ENCODE results near the gene VTN. TPM values are rescaled to one million over a fixed set of nuclear protein-coding genes. Genes with fewer than 3 reads are reported as not detected.

VTN gene
- total and polyA plus RNA-seq, 2 donors (not counting 3 experiments of a cell fraction or from before 2014, with no cell fraction given), result 1.1 TPM; not detected in 1

DNA sequence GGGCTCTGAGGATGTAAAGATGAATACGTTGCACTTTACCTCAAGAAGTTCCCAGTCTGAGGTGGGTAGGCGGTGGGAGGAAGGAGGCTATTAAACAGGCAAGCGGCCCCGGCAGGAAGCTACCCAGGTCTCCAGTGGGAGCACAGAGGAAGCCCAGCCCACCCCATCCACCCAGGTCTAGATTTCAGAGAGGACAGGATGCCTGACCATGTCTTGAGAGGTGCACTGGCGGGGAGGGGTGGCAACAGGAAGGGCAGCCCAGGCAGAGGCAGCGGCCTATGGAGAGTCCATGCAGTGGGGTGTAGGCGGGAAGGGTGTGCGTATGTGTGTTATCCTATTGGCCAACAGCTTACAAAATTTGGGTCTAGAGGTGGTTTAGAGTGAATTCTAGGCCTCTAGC lies 15.3 kb upstream of the VTN start:
- Histone ChIP-seq H3K9me1 (replicated peaks; ENCODE audit: control insufficient read depth, extremely low read depth, insufficient read depth, low read length) (no peaks in the 10 kb centered on the region), H3K9ac (replicated peaks; ENCODE audit: extremely low read depth, insufficient read depth, low read length) (no peak overlapping the region), H4K20me1 (replicated peaks; ENCODE audit: control insufficient read depth, extremely low read depth, insufficient read depth, low read length) (no peaks in the 10 kb centered on the region), H2AFZ (ENCODE audit: low read depth, low read length) (no peak overlapping the region), H3K9me3 (replicated peaks; ENCODE audit: control insufficient read depth, insufficient read depth, low read length) (no peaks in the 10 kb centered on the region), H3K27me3 (ENCODE audit: control insufficient read depth in 2 of 2, insufficient read depth in 2 of 2, low read length in 2 of 2) (peaks cover 15 to 17% of the 10 kb centered on the region in 2 experiments), H3K4me3 (replicated peaks in 1 of 3; ENCODE audit: insufficient read depth in 1 of 3, low read depth in 1 of 3, low read length in 3 of 3) (no peak overlapping the region), H3K27ac (ENCODE audit: insufficient read depth, low read depth, low read length) (no peak overlapping the region), H3K4me2 (ENCODE audit: insufficient read depth, low read length) (no peak overlapping the region), H3K36me3 (ENCODE audit: control insufficient read depth in 2 of 2, extremely low read depth in 1 of 2, insufficient read depth in 2 of 2, low read length in 2 of 2) (peaks cover 0 to 2% of the 10 kb centered on the region in 2 experiments), H3K4me1 (ENCODE audit: control insufficient read depth, extremely low read depth, insufficient read depth, low read length) (peaks cover 12% of the 10 kb centered on the region), H3K79me2 (ENCODE audit: control insufficient read depth, insufficient read depth, low read length) (no peaks in the 10 kb centered on the region)
- dilution Hi-C loops (cut with MboI; ENCODE audit: extremely low pct_ligation_motif_present, low sequenced_read_pairs) (no loop called here), intact Hi-C loops (cut with micrococcal nuclease) (no loop called here)
- FAIRE-seq, result no peak
- CTCF ChIA-PET, result interaction anchor here (1.2 to 2.7 kb wide), 2 partner anchors 31 to 52 kb away, joined by 4 to 11 read pairs; no protein-coding TSS in a partner anchor
- no TSS peak for BruUV-seq (replicated peaks)
- TF ChIP-seq JUN (IDR thresholded peaks at IDR 0.05; ENCODE audit: borderline replicate concordance, insufficient read depth, insufficient read length, low read depth), result no peak
- TF ChIP-seq FOS (IDR thresholded peaks at IDR 0.05; ENCODE audit: borderline replicate concordance, insufficient read depth, low read length), result no peak
- TF ChIP-seq POLR2AphosphoS5 (IDR thresholded peaks at IDR 0.05; ENCODE audit: insufficient read depth, low read depth, low read length), result no peak
- no peak for TF ChIP-seq MYC (IDR thresholded peaks at IDR 0.05; ENCODE audit: low read depth, low read length)
- no peak for TF ChIP-seq POLR2A (IDR thresholded peaks at IDR 0.05; ENCODE audit: low read depth, low read length)
- no peak for TF ChIP-seq GATA2 (IDR thresholded peaks at IDR 0.05; ENCODE audit: insufficient read depth, insufficient read length, low read depth, low read length)
- no peak for TF ChIP-seq CTCF (IDR thresholded peaks at IDR 0.05; ENCODE audit: extremely low read depth in 1 of 2, insufficient read depth in 1 of 2, low read depth in 1 of 2, low read length in 2 of 2)
- no peak for TF ChIP-seq MAX (IDR thresholded peaks at IDR 0.05; ENCODE audit: insufficient read depth, insufficient read length)
- TF ChIP-seq EZH2 (IDR thresholded peaks at IDR 0.05; ENCODE audit: borderline replicate concordance, low read depth, low read length, severe bottlenecking), result no peak
- DNase-seq (ENCODE audit: low read depth, low spot score), result no peak
- POLR2A ChIA-PET, result no interaction called here

Data from endothelial cell of umbilical vein (primary cell).